ENCODE results near the gene RBMS3.

Gene RBMS3

DNA sequence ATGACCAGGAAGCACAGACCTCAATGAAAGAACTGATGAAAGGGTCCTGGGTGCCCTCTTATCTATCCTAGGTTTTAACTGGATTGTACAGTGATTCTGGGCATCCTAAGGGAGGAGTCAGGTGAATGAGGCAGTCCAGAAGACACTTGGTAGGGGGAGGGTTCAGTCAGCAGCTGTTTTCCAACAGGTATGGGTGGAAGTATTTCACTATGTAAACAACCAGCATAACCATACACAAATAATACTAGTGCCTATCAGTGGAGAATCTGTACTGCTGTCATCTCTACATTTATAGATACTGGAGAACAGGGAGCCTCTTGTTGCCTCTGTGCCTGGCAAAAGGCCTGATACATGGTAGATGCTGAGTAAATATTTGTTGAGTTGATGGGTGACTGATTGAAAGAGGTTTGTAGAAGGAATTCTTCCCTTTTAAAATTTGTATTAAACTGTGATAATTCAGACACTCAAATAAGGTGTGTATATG lies 328.5 kb downstream of the RBMS3 start:
- H4K91ac ChIP-seq (ENCODE audit: low read depth, low read length) = no peak overlapping the region
- H2BK5ac ChIP-seq (ENCODE audit: low read depth, low read length, poor library complexity) = no peak overlapping the region
- H3K18ac ChIP-seq (ENCODE audit: low read length) = no peak overlapping the region
- no peak overlapping the region for H4K12ac ChIP-seq (ENCODE audit: low read depth, low read length)
- no peaks in the 10 kb centered on the region for H3K27me3 ChIP-seq (ENCODE audit: insufficient read depth, low read length)
- no peak overlapping the region for H3K14ac ChIP-seq (ENCODE audit: low read length)
- no peak overlapping the region for H3K9ac ChIP-seq (ENCODE audit: low read length)
- no peak overlapping the region for H3K4me3 ChIP-seq (ENCODE audit: low read depth, low read length)
- no peak overlapping the region for H2AFZ ChIP-seq (ENCODE audit: insufficient read depth, low read length, poor library complexity)
- no peak overlapping the region for H3K23ac ChIP-seq (ENCODE audit: low read length)
- H4K8ac ChIP-seq (ENCODE audit: low read depth, low read length) = no peak overlapping the region
- H3K27ac ChIP-seq (ENCODE audit: low read depth, low read length) = no peak overlapping the region
- no peaks in the 10 kb centered on the region for H3K79me2 ChIP-seq (ENCODE audit: control insufficient read depth, insufficient read depth, low read length, poor library complexity)
- no peaks in the 10 kb centered on the region for H3K36me3 ChIP-seq (ENCODE audit: control insufficient read depth in 1 of 2, insufficient read depth in 2 of 2, low read length in 2 of 2)
- H2BK12ac ChIP-seq (ENCODE audit: low read length) = no peak overlapping the region
- no peaks in the 10 kb centered on the region for H3K4me1 ChIP-seq (ENCODE audit: control insufficient read depth in 1 of 2, insufficient read depth in 2 of 2, low read length in 2 of 2)
- H3K4me2 ChIP-seq (ENCODE audit: low read length) = no peak overlapping the region
- H2BK120ac ChIP-seq (ENCODE audit: insufficient read depth, low read length, poor library complexity) = no peak overlapping the region
- no peak for DNase-seq
- no peak overlapping the region for H3K4ac ChIP-seq (ENCODE audit: low read depth, low read length)
- no peak overlapping the region for H2AK5ac ChIP-seq (ENCODE audit: low read length)
- H3K9me3 ChIP-seq (ENCODE audit: insufficient read depth, low read depth, low read length) = no peaks in the 10 kb centered on the region
- H3K79me1 ChIP-seq (ENCODE audit: low read length) = no peaks in the 10 kb centered on the region

DNA sequence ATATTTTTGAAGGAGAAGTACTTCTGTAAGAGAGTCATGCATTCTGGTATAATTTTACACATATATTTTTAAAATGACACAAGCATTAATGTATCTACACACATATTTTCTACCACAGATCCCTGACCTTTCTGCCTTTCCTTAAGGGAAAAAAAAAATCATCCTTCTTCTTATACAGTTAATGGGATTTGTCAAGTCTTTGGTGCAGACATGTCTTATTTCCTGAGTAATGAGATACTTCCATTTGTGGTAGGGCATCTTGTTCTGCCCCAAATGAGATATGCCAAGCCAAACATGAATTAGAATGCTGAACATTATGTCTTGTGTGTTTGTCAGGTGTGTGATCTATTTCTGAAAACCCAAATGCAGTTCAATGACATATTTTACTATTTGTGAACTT lies 329.9 kb downstream of the RBMS3 start:
- Histone ChIP-seq H2BK5ac (ENCODE audit: low read depth, low read length, poor library complexity) (no peak overlapping the region), H2AFZ (ENCODE audit: insufficient read depth, low read length, poor library complexity) (no peak overlapping the region), H2BK12ac (ENCODE audit: low read length) (no peak overlapping the region), H4K8ac (ENCODE audit: low read depth, low read length) (no peak overlapping the region), H3K79me2 (ENCODE audit: control insufficient read depth, insufficient read depth, low read length, poor library complexity) (no peaks in the 10 kb centered on the region), H3K27me3 (ENCODE audit: insufficient read depth, low read length) (no peaks in the 10 kb centered on the region), H3K36me3 (ENCODE audit: control insufficient read depth in 1 of 2, insufficient read depth in 2 of 2, low read length in 2 of 2) (no peaks in the 10 kb centered on the region), H3K4me3 (ENCODE audit: low read depth, low read length) (no peak overlapping the region), H3K18ac (ENCODE audit: low read length) (no peak overlapping the region), H4K12ac (ENCODE audit: low read depth, low read length) (no peak overlapping the region), H3K9me3 (ENCODE audit: insufficient read depth, low read depth, low read length) (no peaks in the 10 kb centered on the region), H3K9ac (ENCODE audit: low read length) (no peak overlapping the region), H3K23ac (ENCODE audit: low read length) (no peak overlapping the region), H3K4me1 (ENCODE audit: control insufficient read depth in 1 of 2, insufficient read depth in 2 of 2, low read length in 2 of 2) (no peaks in the 10 kb centered on the region), H3K27ac (ENCODE audit: low read depth, low read length) (no peak overlapping the region), H3K14ac (ENCODE audit: low read length) (no peak overlapping the region), H3K4ac (ENCODE audit: low read depth, low read length) (no peak overlapping the region), H4K91ac (ENCODE audit: low read depth, low read length) (no peak overlapping the region), H2BK120ac (ENCODE audit: insufficient read depth, low read length, poor library complexity) (no peak overlapping the region), H3K4me2 (ENCODE audit: low read length) (no peak overlapping the region), H2AK5ac (ENCODE audit: low read length) (no peak overlapping the region), H3K79me1 (ENCODE audit: low read length) (no peaks in the 10 kb centered on the region)
- DNase-seq = no peak

DNA sequence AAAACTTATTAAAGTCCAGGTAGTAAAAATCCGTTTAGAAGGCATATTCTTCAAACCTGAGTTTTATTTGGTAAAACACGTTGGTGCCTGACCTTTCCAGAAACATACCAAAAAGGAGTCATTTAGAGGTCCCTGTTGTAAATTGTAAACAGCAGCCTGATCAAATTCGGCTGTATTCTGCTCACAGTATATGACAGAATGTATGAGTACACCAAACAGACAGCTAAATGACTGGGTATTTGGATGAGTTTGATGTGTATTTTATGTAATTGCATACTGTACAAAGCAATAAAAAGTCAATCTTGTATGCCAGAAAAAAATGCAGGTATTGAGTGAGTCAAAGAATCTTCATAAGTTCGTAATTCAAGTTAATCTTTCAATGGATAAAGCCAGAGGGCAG lies 330.4 kb downstream of the RBMS3 start:
- H2BK5ac ChIP-seq (ENCODE audit: low read depth, low read length, poor library complexity) = no peak overlapping the region
- no peak overlapping the region for H2BK120ac ChIP-seq (ENCODE audit: insufficient read depth, low read length, poor library complexity)
- H3K4me2 ChIP-seq (ENCODE audit: low read length) = no peak overlapping the region
- H3K36me3 ChIP-seq (ENCODE audit: control insufficient read depth in 1 of 2, insufficient read depth in 2 of 2, low read length in 2 of 2) = no peaks in the 10 kb centered on the region
- no peaks in the 10 kb centered on the region for H3K9me3 ChIP-seq (ENCODE audit: insufficient read depth, low read depth, low read length)
- no peak overlapping the region for H3K18ac ChIP-seq (ENCODE audit: low read length)
- no peak overlapping the region for H3K14ac ChIP-seq (ENCODE audit: low read length)
- no peak overlapping the region for H4K91ac ChIP-seq (ENCODE audit: low read depth, low read length)
- H3K4me3 ChIP-seq (ENCODE audit: low read depth, low read length) = no peak overlapping the region
- H4K8ac ChIP-seq (ENCODE audit: low read depth, low read length) = no peak overlapping the region
- no peak overlapping the region for H2AFZ ChIP-seq (ENCODE audit: insufficient read depth, low read length, poor library complexity)
- no peak overlapping the region for H2BK12ac ChIP-seq (ENCODE audit: low read length)
- DNase-seq = no peak
- H3K27me3 ChIP-seq (ENCODE audit: insufficient read depth, low read length) = no peaks in the 10 kb centered on the region
- no peak overlapping the region for H3K23ac ChIP-seq (ENCODE audit: low read length)
- H4K12ac ChIP-seq (ENCODE audit: low read depth, low read length) = no peak overlapping the region
- no peak overlapping the region for H3K9ac ChIP-seq (ENCODE audit: low read length)
- H3K4me1 ChIP-seq (ENCODE audit: control insufficient read depth in 1 of 2, insufficient read depth in 2 of 2, low read length in 2 of 2) = no peaks in the 10 kb centered on the region
- H3K79me1 ChIP-seq (ENCODE audit: low read length) = no peaks in the 10 kb centered on the region
- H3K79me2 ChIP-seq (ENCODE audit: control insufficient read depth, insufficient read depth, low read length, poor library complexity) = no peaks in the 10 kb centered on the region
- H3K27ac ChIP-seq (ENCODE audit: low read depth, low read length) = no peak overlapping the region
- no CpG with 5 or more reads among the region's 4 CpGs for WGBS (ENCODE audit: extremely low coverage, insufficient coverage, insufficient read length)
- H3K4ac ChIP-seq (ENCODE audit: low read depth, low read length) = no peak overlapping the region
- H2AK5ac ChIP-seq (ENCODE audit: low read length) = no peak overlapping the region

GRCh38 chr3:29612536-29612935 lies 331.7 kb downstream of the RBMS3 start:
- no peaks in the 10 kb centered on the region for H3K79me1 ChIP-seq (ENCODE audit: low read length)
- H3K4me3 ChIP-seq (ENCODE audit: low read depth, low read length) = no peak overlapping the region
- H3K4me2 ChIP-seq (ENCODE audit: low read length) = no peak overlapping the region
- H2BK5ac ChIP-seq (ENCODE audit: low read depth, low read length, poor library complexity) = no peak overlapping the region
- H3K27ac ChIP-seq (ENCODE audit: low read depth, low read length) = no peak overlapping the region
- H2BK12ac ChIP-seq (ENCODE audit: low read length) = no peak overlapping the region
- H3K9me3 ChIP-seq (ENCODE audit: insufficient read depth, low read depth, low read length) = no peaks in the 10 kb centered on the region
- H3K14ac ChIP-seq (ENCODE audit: low read length) = no peak overlapping the region
- H3K9ac ChIP-seq (ENCODE audit: low read length) = no peak overlapping the region
- no peaks in the 10 kb centered on the region for H3K36me3 ChIP-seq (ENCODE audit: control insufficient read depth in 1 of 2, insufficient read depth in 2 of 2, low read length in 2 of 2)
- WGBS (ENCODE audit: extremely low coverage, insufficient coverage, insufficient read length) = no CpG with 5 or more reads among the region's 1 CpG
- no peaks in the 10 kb centered on the region for H3K79me2 ChIP-seq (ENCODE audit: control insufficient read depth, insufficient read depth, low read length, poor library complexity)
- H3K23ac ChIP-seq (ENCODE audit: low read length) = no peak overlapping the region
- H2BK120ac ChIP-seq (ENCODE audit: insufficient read depth, low read length, poor library complexity) = no peak overlapping the region
- no peaks in the 10 kb centered on the region for H3K4me1 ChIP-seq (ENCODE audit: control insufficient read depth in 1 of 2, insufficient read depth in 2 of 2, low read length in 2 of 2)
- no peak overlapping the region for H2AK5ac ChIP-seq (ENCODE audit: low read length)
- no peak overlapping the region for H2AFZ ChIP-seq (ENCODE audit: insufficient read depth, low read length, poor library complexity)
- H3K4ac ChIP-seq (ENCODE audit: low read depth, low read length) = no peak overlapping the region
- no peak overlapping the region for H4K91ac ChIP-seq (ENCODE audit: low read depth, low read length)
- no peak overlapping the region for H4K8ac ChIP-seq (ENCODE audit: low read depth, low read length)
- no peak for DNase-seq
- H4K12ac ChIP-seq (ENCODE audit: low read depth, low read length) = no peak overlapping the region
- no peaks in the 10 kb centered on the region for H3K27me3 ChIP-seq (ENCODE audit: insufficient read depth, low read length)
- H3K18ac ChIP-seq (ENCODE audit: low read length) = no peak overlapping the region

- no CpG with 5 or more reads among the region's 1 CpG for WGBS (ENCODE audit: extremely low coverage, insufficient coverage, insufficient read length)
- Histone ChIP-seq H3K9ac (ENCODE audit: low read length) (no peak overlapping the region), H2BK120ac (ENCODE audit: insufficient read depth, low read length, poor library complexity) (no peak overlapping the region), H3K4ac (ENCODE audit: low read depth, low read length) (no peak overlapping the region), H2AK5ac (ENCODE audit: low read length) (no peak overlapping the region), H2AFZ (ENCODE audit: insufficient read depth, low read length, poor library complexity) (no peak overlapping the region), H4K91ac (ENCODE audit: low read depth, low read length) (no peak overlapping the region), H3K79me2 (ENCODE audit: control insufficient read depth, insufficient read depth, low read length, poor library complexity) (no peaks in the 10 kb centered on the region), H3K4me2 (ENCODE audit: low read length) (no peak overlapping the region), H3K23ac (ENCODE audit: low read length) (no peak overlapping the region), H2BK12ac (ENCODE audit: low read length) (no peak overlapping the region), H3K27ac (ENCODE audit: low read depth, low read length) (no peak overlapping the region), H3K4me1 (ENCODE audit: control insufficient read depth in 1 of 2, insufficient read depth in 2 of 2, low read length in 2 of 2) (no peaks in the 10 kb centered on the region), H3K4me3 (ENCODE audit: low read depth, low read length) (no peak overlapping the region), H3K27me3 (ENCODE audit: insufficient read depth, low read length) (no peaks in the 10 kb centered on the region), H3K36me3 (ENCODE audit: control insufficient read depth in 1 of 2, insufficient read depth in 2 of 2, low read length in 2 of 2) (no peaks in the 10 kb centered on the region), H4K8ac (ENCODE audit: low read depth, low read length) (no peak overlapping the region), H4K12ac (ENCODE audit: low read depth, low read length) (no peak overlapping the region), H3K9me3 (ENCODE audit: insufficient read depth, low read depth, low read length) (no peaks in the 10 kb centered on the region), H3K18ac (ENCODE audit: low read length) (no peak overlapping the region), H3K79me1 (ENCODE audit: low read length) (no peaks in the 10 kb centered on the region), H3K14ac (ENCODE audit: low read length) (no peak overlapping the region), H2BK5ac (ENCODE audit: low read depth, low read length, poor library complexity) (no peak overlapping the region)
- DNase-seq = no peak
These were observed 334.1 kb downstream of the RBMS3 start for GRCh38 chr3:29614954-29615353.
